ENCODE results near the gene ADGRD2.

ADGRD2 gene

DNA sequence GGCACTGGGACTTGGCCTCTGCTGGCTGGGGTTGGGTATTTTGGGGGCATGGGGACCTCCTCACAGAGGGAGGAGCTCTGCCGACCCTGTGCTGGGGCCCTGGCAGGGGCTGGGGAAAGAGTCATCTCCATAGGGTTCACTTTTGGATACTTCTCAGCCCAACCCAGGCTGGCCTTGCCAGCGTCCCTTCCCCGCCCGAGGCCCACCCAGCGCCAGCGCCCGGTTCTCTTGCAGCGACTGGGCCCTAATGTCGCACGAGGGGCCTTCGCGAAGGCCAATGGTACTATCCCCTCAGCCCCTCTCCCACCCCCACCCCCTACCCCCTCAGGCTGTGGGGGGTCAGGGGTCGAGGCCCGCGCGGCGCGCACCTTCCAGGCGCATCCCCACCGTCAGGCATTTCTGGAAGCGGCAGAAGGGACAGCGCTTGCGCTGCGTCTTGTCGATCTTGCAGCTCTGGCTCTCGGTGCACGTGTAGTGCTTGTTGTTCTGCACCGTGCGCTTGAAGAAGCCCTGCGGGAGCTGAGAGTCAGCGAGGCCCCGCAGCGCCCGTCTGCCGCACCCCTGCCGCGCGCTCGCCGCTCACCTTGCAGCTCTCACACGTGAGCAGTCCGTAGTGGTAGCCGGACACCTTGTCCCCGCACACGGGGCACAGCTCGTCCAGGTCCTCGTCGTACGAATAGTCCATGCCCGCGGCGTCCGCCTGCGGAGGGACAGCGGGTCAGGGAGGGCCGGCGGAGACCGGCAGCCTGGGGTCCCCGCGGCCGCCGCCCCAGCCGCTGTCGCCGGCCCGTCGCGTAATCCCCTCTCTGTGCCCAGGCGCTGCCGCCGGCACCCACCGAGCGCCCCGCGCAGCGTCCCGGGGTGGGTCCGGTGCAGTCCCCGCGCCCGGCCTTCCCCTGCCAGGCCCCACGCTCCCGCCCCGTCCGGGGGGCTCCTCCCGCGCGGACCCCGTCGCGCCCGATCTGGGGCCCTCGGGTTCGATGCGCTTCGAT is 52.8 kb downstream of the ADGRD2 start:
- Histone ChIP-seq H3K27ac (ENCODE audit: low read depth in 2 of 2, low read length in 2 of 2) (no peak overlapping the region), H3K27me3 (ENCODE audit: control insufficient read depth in 2 of 2, insufficient read depth in 2 of 2, low read length in 2 of 2) (peaks cover 25 to 40% of the 10 kb centered on the region in 2 donors), H3K9ac (ENCODE audit: low read depth in 1 of 2, low read length in 2 of 2) (no peak overlapping the region), H3K9me3 (ENCODE audit: control insufficient read depth in 2 of 2, low read length in 2 of 2) (no peaks in the 10 kb centered on the region), H3K36me3 (ENCODE audit: control insufficient read depth in 2 of 2, insufficient read depth in 2 of 2, low read length in 2 of 2) (no peaks in the 10 kb centered on the region), H3K4me3 (ENCODE audit: low read length in 2 of 2) (no peak overlapping the region), H3K4me1 (ENCODE audit: control insufficient read depth in 2 of 2, insufficient read depth in 2 of 2, low read length in 2 of 2) (no peaks in the 10 kb centered on the region)

DNA sequence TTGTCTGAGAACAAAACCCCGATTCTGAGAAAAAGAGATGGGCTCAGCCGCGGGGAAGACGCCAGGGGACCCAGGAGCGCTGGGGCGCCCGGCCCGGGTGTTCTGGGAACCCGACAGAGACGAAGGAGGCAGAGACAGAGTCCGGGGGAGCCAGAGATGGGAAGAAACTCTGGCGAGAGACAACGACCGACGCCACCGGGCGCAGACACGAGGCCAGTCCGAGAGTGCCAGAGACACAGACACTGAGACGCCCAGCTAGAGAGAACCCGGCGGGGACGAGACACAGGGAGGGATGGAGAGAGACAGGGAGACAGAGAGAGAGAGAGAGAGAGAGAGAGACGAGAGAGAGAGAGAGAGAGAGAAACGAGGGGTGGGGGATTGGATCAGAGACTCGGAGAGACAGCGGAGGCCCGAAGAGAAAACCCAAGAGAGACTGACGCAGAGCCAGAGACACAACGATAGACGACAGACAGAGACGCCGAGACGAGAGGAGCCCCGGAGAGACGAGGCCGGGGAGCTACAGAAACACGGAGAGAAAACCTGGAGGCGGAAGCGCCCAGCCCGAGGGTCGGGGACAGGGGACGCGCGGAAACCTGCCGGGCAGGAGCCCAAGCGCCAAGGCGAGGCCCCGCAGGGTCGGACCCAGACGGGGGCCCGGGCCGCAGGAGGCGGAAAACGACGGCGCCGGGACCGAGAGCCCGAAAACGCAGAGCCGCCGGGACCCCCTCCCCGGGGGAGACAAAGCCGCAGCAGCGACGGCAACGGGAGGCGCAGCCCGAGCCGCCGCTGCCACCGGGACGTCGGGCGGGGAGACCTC is 53.7 kb downstream of the ADGRD2 start:
- no peaks in the 10 kb centered on the region for H3K9me3 ChIP-seq (ENCODE audit: control insufficient read depth in 2 of 2, low read length in 2 of 2)
- H3K36me3 ChIP-seq (ENCODE audit: control insufficient read depth in 2 of 2, insufficient read depth in 2 of 2, low read length in 2 of 2) = no peaks in the 10 kb centered on the region
- H3K9ac ChIP-seq (ENCODE audit: low read depth in 1 of 2, low read length in 2 of 2) = no peak overlapping the region
- no peak overlapping the region for H3K27ac ChIP-seq (ENCODE audit: low read depth in 2 of 2, low read length in 2 of 2)
- no peak overlapping the region for H3K4me3 ChIP-seq (ENCODE audit: low read length in 2 of 2)
- H3K27me3 ChIP-seq (ENCODE audit: control insufficient read depth in 2 of 2, insufficient read depth in 2 of 2, low read length in 2 of 2) = peaks cover 25 to 40% of the 10 kb centered on the region in 2 donors
- H3K4me1 ChIP-seq (ENCODE audit: control insufficient read depth in 2 of 2, insufficient read depth in 2 of 2, low read length in 2 of 2) = no peaks in the 10 kb centered on the region

DNA sequence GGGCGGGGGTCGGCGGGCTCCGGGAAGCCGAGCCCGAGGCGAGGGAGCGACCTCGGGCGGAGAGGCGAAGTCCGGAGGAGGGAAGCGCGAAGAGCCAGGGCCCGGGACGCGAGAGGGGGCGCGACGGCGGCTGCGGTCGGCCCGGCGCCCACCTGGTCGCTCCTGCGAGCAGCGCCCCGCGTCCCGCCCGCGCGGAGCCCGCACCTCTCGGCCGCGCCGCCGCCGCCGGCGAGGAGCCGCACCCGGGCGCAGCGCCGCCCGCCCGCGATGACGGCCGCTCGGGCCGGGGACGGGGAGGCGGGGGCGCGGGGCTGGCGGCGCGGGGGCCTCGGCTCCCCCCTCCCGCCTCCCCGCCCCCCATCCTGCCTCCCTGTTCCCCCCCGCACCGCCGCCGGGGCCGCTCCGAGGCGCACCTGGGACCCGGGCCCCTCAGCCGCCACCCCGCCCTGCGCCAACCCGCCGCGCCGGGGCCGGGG is 54.3 kb downstream of the ADGRD2 start:
- no peak overlapping the region for H3K4me3 ChIP-seq (ENCODE audit: low read length in 2 of 2)
- no peak overlapping the region for H3K27ac ChIP-seq (ENCODE audit: low read depth in 2 of 2, low read length in 2 of 2)
- H3K9me3 ChIP-seq (ENCODE audit: control insufficient read depth in 2 of 2, low read length in 2 of 2) = no peaks in the 10 kb centered on the region
- no peak overlapping the region for H3K9ac ChIP-seq (ENCODE audit: low read depth in 1 of 2, low read length in 2 of 2)
- H3K27me3 ChIP-seq (ENCODE audit: control insufficient read depth in 2 of 2, insufficient read depth in 2 of 2, low read length in 2 of 2) = peaks cover 25 to 40% of the 10 kb centered on the region in 2 donors
- H3K4me1 ChIP-seq (ENCODE audit: control insufficient read depth in 2 of 2, insufficient read depth in 2 of 2, low read length in 2 of 2) = no peaks in the 10 kb centered on the region
- H3K36me3 ChIP-seq (ENCODE audit: control insufficient read depth in 2 of 2, insufficient read depth in 2 of 2, low read length in 2 of 2) = no peaks in the 10 kb centered on the region

DNA sequence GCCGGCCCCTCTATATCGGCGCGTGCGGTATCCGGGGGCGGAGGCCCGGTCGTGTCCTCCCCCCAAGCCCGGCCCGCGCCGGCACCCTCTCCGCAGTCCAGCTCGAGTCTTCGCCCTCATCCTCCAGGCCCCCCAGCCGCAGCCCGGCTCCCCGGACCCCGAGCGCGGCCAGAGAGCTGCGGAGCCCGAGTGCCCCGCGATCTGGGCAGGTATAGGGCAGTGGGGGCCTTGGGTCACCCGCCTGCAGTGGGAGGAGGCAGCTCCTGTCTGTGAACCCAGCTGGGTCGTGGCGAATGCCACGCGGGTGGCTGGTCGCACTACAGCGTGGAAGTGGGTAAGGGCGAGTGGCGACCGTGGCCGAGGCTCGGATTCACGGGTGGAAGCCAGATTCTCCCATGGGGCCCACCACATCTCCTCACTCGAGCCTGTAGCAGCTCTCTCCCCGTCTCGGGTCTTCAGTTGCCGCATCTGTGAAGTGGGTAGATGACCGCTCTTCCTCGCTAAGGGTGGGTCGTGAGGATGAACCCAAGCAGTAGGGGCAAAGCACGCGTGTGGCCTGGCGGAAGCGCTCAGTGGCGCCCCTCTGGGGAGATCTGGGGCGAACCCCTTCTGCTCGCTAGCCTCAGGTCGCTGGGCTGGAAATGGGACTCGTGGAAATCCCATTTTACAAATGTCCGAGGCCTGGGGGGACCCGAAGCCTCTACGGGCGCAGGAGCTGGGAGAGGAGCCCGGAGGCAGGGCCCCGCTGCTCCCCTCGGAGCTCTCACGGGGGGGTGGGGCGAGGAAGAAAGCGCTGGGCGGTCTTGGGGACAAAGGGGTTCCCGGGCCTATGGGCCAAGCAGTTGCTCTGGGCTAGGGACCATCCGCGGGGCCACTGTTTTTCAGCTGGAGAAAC is 55.0 kb downstream of the ADGRD2 start:
- H3K36me3 ChIP-seq (ENCODE audit: control insufficient read depth in 2 of 2, insufficient read depth in 2 of 2, low read length in 2 of 2) = no peaks in the 10 kb centered on the region
- no peak overlapping the region for H3K9ac ChIP-seq (ENCODE audit: low read depth in 1 of 2, low read length in 2 of 2)
- H3K9me3 ChIP-seq (ENCODE audit: control insufficient read depth in 2 of 2, low read length in 2 of 2) = no peaks in the 10 kb centered on the region
- no peaks in the 10 kb centered on the region for H3K4me1 ChIP-seq (ENCODE audit: control insufficient read depth in 2 of 2, insufficient read depth in 2 of 2, low read length in 2 of 2)
- H3K27ac ChIP-seq (ENCODE audit: low read depth in 2 of 2, low read length in 2 of 2) = no peak overlapping the region
- H3K27me3 ChIP-seq (ENCODE audit: control insufficient read depth in 2 of 2, insufficient read depth in 2 of 2, low read length in 2 of 2) = peaks cover 25 to 40% of the 10 kb centered on the region in 2 donors
- no peak overlapping the region for H3K4me3 ChIP-seq (ENCODE audit: low read length in 2 of 2)

DNA sequence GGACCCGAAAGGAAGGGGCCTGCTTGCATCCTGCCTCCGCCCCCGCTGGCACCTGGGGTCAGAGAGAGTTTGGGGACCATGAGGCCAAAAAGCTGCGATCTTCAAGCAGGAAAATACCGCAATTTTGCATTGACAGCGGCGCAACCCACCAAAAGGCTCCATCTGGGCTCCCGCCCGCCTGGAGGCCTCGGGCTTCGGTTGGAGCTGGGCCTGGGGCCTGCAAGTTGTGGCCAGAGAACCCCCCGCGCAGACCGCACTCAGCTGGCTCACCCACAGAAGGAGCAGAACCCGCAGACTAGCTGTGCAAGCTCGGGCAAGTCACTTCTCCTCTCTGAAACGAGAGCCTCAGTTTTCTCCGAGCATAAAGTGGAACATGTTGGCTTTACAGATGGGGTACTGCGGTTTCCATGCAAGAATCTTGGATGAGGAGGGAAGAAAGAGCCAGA is 55.7 kb downstream of the ADGRD2 start:
- H3K27me3 ChIP-seq (ENCODE audit: control insufficient read depth in 2 of 2, insufficient read depth in 2 of 2, low read length in 2 of 2) = peaks cover 25 to 37% of the 10 kb centered on the region in 2 donors
- H3K9me3 ChIP-seq (ENCODE audit: control insufficient read depth in 2 of 2, low read length in 2 of 2) = no peaks in the 10 kb centered on the region
- no peaks in the 10 kb centered on the region for H3K36me3 ChIP-seq (ENCODE audit: control insufficient read depth in 2 of 2, insufficient read depth in 2 of 2, low read length in 2 of 2)
- H3K9ac ChIP-seq (ENCODE audit: low read depth in 1 of 2, low read length in 2 of 2) = no peak overlapping the region
- no peak overlapping the region for H3K27ac ChIP-seq (ENCODE audit: low read depth in 2 of 2, low read length in 2 of 2)
- H3K4me3 ChIP-seq (ENCODE audit: low read length in 2 of 2) = no peak overlapping the region
- H3K4me1 ChIP-seq (ENCODE audit: control insufficient read depth in 2 of 2, insufficient read depth in 2 of 2, low read length in 2 of 2) = no peaks in the 10 kb centered on the region

DNA sequence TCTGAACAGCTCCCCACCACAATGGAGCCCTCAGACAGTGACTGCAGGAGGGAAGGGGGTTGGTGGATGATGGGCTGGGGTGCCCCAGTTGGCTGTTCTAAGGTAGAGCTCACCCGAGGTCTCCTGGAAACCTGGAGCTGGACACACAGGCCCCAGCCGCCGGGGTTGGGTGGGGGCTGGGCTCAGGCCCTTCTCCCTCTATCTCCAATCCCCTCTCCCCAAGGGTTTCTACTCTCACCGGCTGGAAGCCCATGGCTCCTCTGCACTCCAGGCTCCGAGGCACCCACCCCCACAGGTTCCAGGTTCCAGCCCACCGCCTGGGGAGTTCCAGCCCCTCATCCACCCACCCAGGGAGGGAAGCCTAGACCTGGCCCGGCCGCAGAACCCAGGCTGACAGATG is 56.2 kb downstream of the ADGRD2 start:
- no peaks in the 10 kb centered on the region for H3K4me1 ChIP-seq (ENCODE audit: control insufficient read depth in 2 of 2, insufficient read depth in 2 of 2, low read length in 2 of 2)
- no peak overlapping the region for H3K9ac ChIP-seq (ENCODE audit: low read depth in 1 of 2, low read length in 2 of 2)
- no peak overlapping the region for H3K27ac ChIP-seq (ENCODE audit: low read depth in 2 of 2, low read length in 2 of 2)
- H3K4me3 ChIP-seq (ENCODE audit: low read length in 2 of 2) = no peak overlapping the region
- H3K36me3 ChIP-seq (ENCODE audit: control insufficient read depth in 2 of 2, insufficient read depth in 2 of 2, low read length in 2 of 2) = no peaks in the 10 kb centered on the region
- H3K9me3 ChIP-seq (ENCODE audit: control insufficient read depth in 2 of 2, low read length in 2 of 2) = no peaks in the 10 kb centered on the region
- peaks cover 25 to 34% of the 10 kb centered on the region in 2 donors for H3K27me3 ChIP-seq (ENCODE audit: control insufficient read depth in 2 of 2, insufficient read depth in 2 of 2, low read length in 2 of 2)

DNA sequence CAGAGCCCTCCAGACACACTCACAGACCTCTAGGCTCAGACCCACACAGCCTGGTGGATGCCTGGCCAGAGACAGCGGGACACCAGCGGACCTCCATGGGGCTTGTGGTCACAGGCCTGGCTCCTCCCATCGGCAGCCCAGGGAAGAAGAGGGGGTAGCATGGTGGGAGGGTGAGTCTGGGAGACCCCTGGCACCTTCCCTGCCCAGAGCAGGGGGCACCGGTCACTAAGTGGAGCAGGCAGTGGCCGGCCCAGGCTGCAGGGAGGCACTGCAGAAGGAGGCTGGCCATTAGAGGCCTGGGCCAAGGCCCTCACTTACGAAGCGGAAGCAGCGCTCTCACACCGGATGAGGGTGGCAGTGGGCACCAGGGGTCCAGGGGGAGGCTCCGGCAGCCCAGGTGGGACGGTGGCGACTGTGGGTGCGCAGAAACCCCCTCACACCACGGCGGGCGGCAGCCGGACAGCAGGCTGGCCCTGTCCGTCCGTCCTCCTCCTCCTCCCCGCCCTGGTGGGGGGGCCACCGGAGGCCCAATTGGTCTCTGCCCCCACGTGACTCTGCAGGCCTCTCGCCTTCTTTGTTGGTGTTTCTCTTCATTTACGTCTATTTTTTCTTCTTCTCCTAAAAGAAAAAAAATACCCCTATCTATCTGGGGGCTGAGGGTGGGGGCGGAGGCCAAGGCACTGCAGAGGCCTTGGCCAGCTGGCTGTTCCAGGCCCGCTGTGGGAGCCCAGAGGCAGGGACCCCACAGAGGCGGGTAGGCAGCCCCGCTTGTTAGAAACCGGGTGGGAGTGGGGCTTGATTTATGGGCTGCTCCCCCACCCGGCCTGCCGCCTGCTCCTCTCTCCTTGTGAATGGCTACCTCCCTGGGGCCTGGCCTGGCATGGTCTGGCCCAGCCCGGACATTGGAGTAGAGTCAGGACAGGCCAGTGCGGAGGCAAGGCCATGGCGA is 57.0 kb downstream of the ADGRD2 start, which contains the start of gene NR5A1:
Gene NR5A1 (minus strand): TSS at position 469 of the 949 bp plus-strand sequence. CDS start 4,004 bp downstream, outside the sequence.
- no peak within 1 kb of the TSS for H3K4me3 ChIP-seq (ENCODE audit: low read length in 2 of 2)
- H3K4me1 ChIP-seq (ENCODE audit: control insufficient read depth in 2 of 2, insufficient read depth in 2 of 2, low read length in 2 of 2) = no peaks in the 10 kb centered on the region
- H3K36me3 ChIP-seq (ENCODE audit: control insufficient read depth in 2 of 2, insufficient read depth in 2 of 2, low read length in 2 of 2) = no peaks in the 10 kb centered on the region
- H3K27me3 ChIP-seq (ENCODE audit: control insufficient read depth in 2 of 2, insufficient read depth in 2 of 2, low read length in 2 of 2) = peaks cover 23 to 26% of the 10 kb centered on the region in 2 donors
- H3K9ac ChIP-seq (ENCODE audit: low read depth in 1 of 2, low read length in 2 of 2) = no peak within 1 kb of the TSS
- H3K9me3 ChIP-seq (ENCODE audit: control insufficient read depth in 2 of 2, low read length in 2 of 2) = no peaks in the 10 kb centered on the region
- no peak within 1 kb of the TSS for H3K27ac ChIP-seq (ENCODE audit: low read depth in 2 of 2, low read length in 2 of 2)

DNA sequence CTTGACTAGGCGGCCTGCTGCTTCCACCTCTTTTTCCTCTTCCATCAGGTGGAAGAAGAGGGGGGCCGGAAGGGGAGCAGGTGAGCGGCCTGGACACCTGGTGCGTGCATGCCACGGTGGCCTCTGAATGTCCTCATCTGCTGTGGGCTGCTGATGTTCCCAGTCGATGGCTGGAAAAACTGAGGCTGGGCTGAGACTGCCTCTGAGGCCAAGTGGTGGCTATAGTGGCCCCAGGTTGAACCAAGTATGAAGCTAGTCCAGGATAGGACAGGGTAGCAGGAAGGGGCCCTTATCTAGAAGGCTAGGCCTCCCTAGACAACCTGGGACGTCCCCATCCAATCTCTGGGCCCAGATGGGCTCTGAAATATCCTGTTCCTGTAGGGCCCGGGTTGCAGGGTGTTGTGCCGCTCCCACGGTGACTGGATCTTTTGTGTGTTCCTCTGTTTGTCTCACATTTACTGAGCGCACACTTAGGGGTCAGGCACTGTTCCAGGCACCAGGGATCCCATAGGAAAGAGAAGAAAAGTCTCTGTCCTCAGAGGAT is 57.7 kb downstream of the ADGRD2 start:
- Histone ChIP-seq H3K27me3 (ENCODE audit: control insufficient read depth in 2 of 2, insufficient read depth in 2 of 2, low read length in 2 of 2) (peaks cover 20 to 22% of the 10 kb centered on the region in 2 donors), H3K27ac (ENCODE audit: low read depth in 2 of 2, low read length in 2 of 2) (no peak overlapping the region), H3K9ac (ENCODE audit: low read depth in 1 of 2, low read length in 2 of 2) (no peak overlapping the region), H3K9me3 (ENCODE audit: control insufficient read depth in 2 of 2, low read length in 2 of 2) (no peaks in the 10 kb centered on the region), H3K4me1 (ENCODE audit: control insufficient read depth in 2 of 2, insufficient read depth in 2 of 2, low read length in 2 of 2) (no peaks in the 10 kb centered on the region), H3K36me3 (ENCODE audit: control insufficient read depth in 2 of 2, insufficient read depth in 2 of 2, low read length in 2 of 2) (no peaks in the 10 kb centered on the region), H3K4me3 (ENCODE audit: low read length in 2 of 2) (no peak overlapping the region)

Data from mucosa of rectum (tissue), 2 donors.